Measurements from ENCODE around the gene CAMK2A. TPM values are rescaled to one million over a fixed set of nuclear protein-coding genes. Genes with fewer than 3 reads are reported as not detected.
A peak's percentile ranks its signal among the peaks of the same experiment; 100 is the strongest.

The CAMK2A gene
- total RNA-seq, 1 donor from 2014 or later, result 1.2 TPM

- no peak overlapping the region for H3K27ac ChIP-seq (ENCODE audit: low read depth, low read length)
- Mint-ChIP-seq H3K9me3 (ENCODE audit: unreplicated experiment) (no peaks in the 10 kb centered on the region), H3K36me3 (ENCODE audit: low read depth, unreplicated experiment) (peaks cover 2% of the 10 kb centered on the region), H3K4me3 (ENCODE audit: unreplicated experiment) (no peak overlapping the region), H3K27me3 (ENCODE audit: low read depth, unreplicated experiment) (peaks cover 67% of the 10 kb centered on the region), H3K4me1 (ENCODE audit: low read depth, unreplicated experiment) (peaks cover 10% of the 10 kb centered on the region), H3K27ac (ENCODE audit: unreplicated experiment) (no peak overlapping the region)
- H3K79me2 ChIP-seq (ENCODE audit: insufficient read depth, low read length), result no peaks in the 10 kb centered on the region
- FAIRE-seq (no peak), DNase-seq (ENCODE audit: low read depth) (no peak)
- no peaks in the 10 kb centered on the region for H3K9me3 ChIP-seq (ENCODE audit: insufficient read depth, low read depth, low read length)
- H3K4me1 ChIP-seq (ENCODE audit: insufficient read depth, low read length), result peaks cover 9% of the 10 kb centered on the region
- no peak overlapping the region for H3K4me3 ChIP-seq (ENCODE audit: insufficient read depth, low read depth, low read length)
- peaks cover 19% of the 10 kb centered on the region for H3K27me3 ChIP-seq (ENCODE audit: insufficient read depth, low read length)
- H4K20me1 ChIP-seq (ENCODE audit: insufficient read depth, low read length), result no peaks in the 10 kb centered on the region
- no peak overlapping the region for H3K4me2 ChIP-seq (ENCODE audit: low read length)
- no peak overlapping the region for H3K9ac ChIP-seq (ENCODE audit: low read length)
- H2AFZ ChIP-seq (ENCODE audit: low read depth, low read length), result no peak overlapping the region
- no peak for TF ChIP-seq EZH2 (IDR thresholded peaks at IDR 0.05; ENCODE audit: insufficient read depth, low read length)
- no peak for TF ChIP-seq CTCF (IDR thresholded peaks at IDR 0.05; ENCODE audit: insufficient read depth, low read depth, low read length)
- H3K36me3 ChIP-seq (ENCODE audit: insufficient read depth, low read length), result no peaks in the 10 kb centered on the region
Observed at GRCh38 chr5:150183436-150183835, 106.1 kb downstream of the CAMK2A start.

- Mint-ChIP-seq H3K27me3 (ENCODE audit: low read depth, unreplicated experiment) (peaks cover 60% of the 10 kb centered on the region), H3K36me3 (ENCODE audit: low read depth, unreplicated experiment) (peaks cover 2% of the 10 kb centered on the region), H3K4me1 (ENCODE audit: low read depth, unreplicated experiment) (peaks cover 10% of the 10 kb centered on the region), H3K9me3 (ENCODE audit: unreplicated experiment) (no peaks in the 10 kb centered on the region), H3K27ac (ENCODE audit: unreplicated experiment) (no peak overlapping the region), H3K4me3 (ENCODE audit: unreplicated experiment) (no peak overlapping the region)
- Histone ChIP-seq H3K27ac (ENCODE audit: low read depth, low read length) (no peak overlapping the region), H3K79me2 (ENCODE audit: insufficient read depth, low read length) (no peaks in the 10 kb centered on the region), H3K27me3 (ENCODE audit: insufficient read depth, low read length) (peaks cover 13% of the 10 kb centered on the region), H2AFZ (ENCODE audit: low read depth, low read length) (no peak overlapping the region), H3K4me1 (ENCODE audit: insufficient read depth, low read length) (peaks cover 9% of the 10 kb centered on the region), H3K36me3 (ENCODE audit: insufficient read depth, low read length) (no peaks in the 10 kb centered on the region), H3K9me3 (ENCODE audit: insufficient read depth, low read depth, low read length) (no peaks in the 10 kb centered on the region), H3K9ac (ENCODE audit: low read length) (no peak overlapping the region), H3K4me3 (ENCODE audit: insufficient read depth, low read depth, low read length) (no peak overlapping the region), H4K20me1 (ENCODE audit: insufficient read depth, low read length) (no peaks in the 10 kb centered on the region), H3K4me2 (ENCODE audit: low read length) (no peak overlapping the region)
- no peak for FAIRE-seq
- DNase-seq (ENCODE audit: low read depth), result no peak
- TF ChIP-seq CTCF (IDR thresholded peaks at IDR 0.05; ENCODE audit: insufficient read depth, low read depth, low read length) (no peak), EZH2 (IDR thresholded peaks at IDR 0.05; ENCODE audit: insufficient read depth, low read length) (no peak)
Observed at GRCh38 chr5:150182774-150183173, 106.8 kb downstream of the CAMK2A start.

- peaks cover 9% of the 10 kb centered on the region for H3K4me1 ChIP-seq (ENCODE audit: insufficient read depth, low read length)
- no peak overlapping the region for H3K4me2 ChIP-seq (ENCODE audit: low read length)
- no peaks in the 10 kb centered on the region for H4K20me1 ChIP-seq (ENCODE audit: insufficient read depth, low read length)
- H3K9ac ChIP-seq (ENCODE audit: low read length), result no peak overlapping the region
- no peak for FAIRE-seq
- TF ChIP-seq EZH2 (IDR thresholded peaks at IDR 0.05; ENCODE audit: insufficient read depth, low read length), result no peak
- TF ChIP-seq CTCF (IDR thresholded peaks at IDR 0.05; ENCODE audit: insufficient read depth, low read depth, low read length), result no peak
- peaks cover 54% of the 10 kb centered on the region for H3K27me3 Mint-ChIP-seq (ENCODE audit: low read depth, unreplicated experiment)
- peaks cover 2% of the 10 kb centered on the region for H3K36me3 Mint-ChIP-seq (ENCODE audit: low read depth, unreplicated experiment)
- DNase-seq (ENCODE audit: low read depth), result peak; percentile 23
- H3K4me3 ChIP-seq (ENCODE audit: insufficient read depth, low read depth, low read length), result no peak overlapping the region
- peaks cover 10% of the 10 kb centered on the region for H3K4me1 Mint-ChIP-seq (ENCODE audit: low read depth, unreplicated experiment)
- H3K9me3 Mint-ChIP-seq (ENCODE audit: unreplicated experiment), result no peaks in the 10 kb centered on the region
- H3K27me3 ChIP-seq (ENCODE audit: insufficient read depth, low read length), result peaks cover 6% of the 10 kb centered on the region
- no peaks in the 10 kb centered on the region for H3K9me3 ChIP-seq (ENCODE audit: insufficient read depth, low read depth, low read length)
- H3K27ac Mint-ChIP-seq (ENCODE audit: unreplicated experiment), result no peak overlapping the region
- H3K36me3 ChIP-seq (ENCODE audit: insufficient read depth, low read length), result no peaks in the 10 kb centered on the region
- no peak overlapping the region for H3K4me3 Mint-ChIP-seq (ENCODE audit: unreplicated experiment)
- H3K27ac ChIP-seq (ENCODE audit: low read depth, low read length), result no peak overlapping the region
- H2AFZ ChIP-seq (ENCODE audit: low read depth, low read length), result no peak overlapping the region
- H3K79me2 ChIP-seq (ENCODE audit: insufficient read depth, low read length), result no peaks in the 10 kb centered on the region
Observed at GRCh38 chr5:150181766-150182545, 107.6 kb downstream of the CAMK2A start.
